ENCODE data around the gene CLTCL1.
"Not testable (repeated sequence)": the region's sequence is repeated elsewhere in the genome, so short reads cannot be mapped to it uniquely, and the experiment has no call there.

CLTCL1 gene

GRCh38 chr22:19175602-19176174, 115.8 kb downstream of the CLTCL1 start:
- no peak for DNase-seq (ENCODE audit: low read depth)

GRCh38 chr22:19175026-19175601, 116.4 kb downstream of the CLTCL1 start:
- no peak for DNase-seq (ENCODE audit: low read depth)

- DNase-seq (ENCODE audit: low read depth) = no peak
Measured at GRCh38 chr22:19174106-19175025, 117.2 kb downstream of the CLTCL1 start.

GRCh38 chr22:19173047-19174035, 118.2 kb downstream of the CLTCL1 start:
- DNase-seq (ENCODE audit: low read depth) = no peak

GRCh38 chr22:19172213-19173046, 119.1 kb downstream of the CLTCL1 start:
- DNase-seq (ENCODE audit: low read depth) = no peak

- no peak for DNase-seq (ENCODE audit: low read depth)
Measured at GRCh38 chr22:19169947-19170318, 121.6 kb downstream of the CLTCL1 start.

GRCh38 chr22:19169002-19169946, 122.2 kb downstream of the CLTCL1 start:
- DNase-seq (ENCODE audit: low read depth) = no peak

- no peak for DNase-seq (ENCODE audit: low read depth)
Measured at GRCh38 chr22:19168088-19168890, 123.2 kb downstream of the CLTCL1 start.

GRCh38 chr22:19167106-19167869, 124.2 kb downstream of the CLTCL1 start:
- DNase-seq (ENCODE audit: low read depth) = no peak

GRCh38 chr22:19166421-19166820, 125.1 kb downstream of the CLTCL1 start:
- no peak for DNase-seq (ENCODE audit: low read depth)

- no peak for DNase-seq (ENCODE audit: low read depth)
Measured at GRCh38 chr22:19164425-19164824, 127.1 kb downstream of the CLTCL1 start.

- DNase-seq (ENCODE audit: low read depth) = not testable (repeated sequence)
Measured at GRCh38 chr22:19158649-19159048, 132.9 kb downstream of the CLTCL1 start.

GRCh38 chr22:19156109-19156508, 135.4 kb downstream of the CLTCL1 start:
- DNase-seq (ENCODE audit: low read depth) = not testable (repeated sequence)

- DNase-seq (ENCODE audit: low read depth) = no peak
Measured at GRCh38 chr22:19152942-19153883, 138.3 kb downstream of the CLTCL1 start.

GRCh38 chr22:19151329-19152191, 140.0 kb downstream of the CLTCL1 start:
- DNase-seq (ENCODE audit: low read depth) = no peak
